SU-DHL-6 (cell line): Measurements from ENCODE around the gene DLG2.

Experiments
- H2AFZ ChIP-seq: fragments of 200-600 bp; sonication (generic); 2 replicates; pipeline ENCODE4 v1.6.1; 2014; ENCODE audit warnings: low read depth, mild to moderate bottlenecking, moderate library complexity, mixed read lengths, antibody characterized with exemption, low read length; ENCODE audit not compliant: severe bottlenecking
- H3F3A ChIP-seq: fragments of 200-600 bp; shearing (Covaris generic); 2 replicates; pipeline ENCODE4 v1.6.0; 2016; ENCODE audit warnings: antibody characterized with exemption, mild to moderate bottlenecking; ENCODE audit not compliant: insufficient read depth
- H3K27ac ChIP-seq: fragments of 200-600 bp; sonication (generic); 2 replicates; pipeline ENCODE4 v1.5.1; 2016; ENCODE audit warnings: low read depth, mild to moderate bottlenecking, low read length, moderate library complexity, mixed read lengths
- H3K27me3 ChIP-seq: fragments of 200-600 bp; sonication (generic), shearing (Covaris generic); 2 replicates; pipeline ENCODE4 v1.6.0; 2014; ENCODE audit warnings: mild to moderate bottlenecking, low read length
- H3K36me3 ChIP-seq: fragments of 200-600 bp; sonication (generic); 2 replicates; pipeline ENCODE4 v1.6.1; 2014; ENCODE audit warnings: mild to moderate bottlenecking, low read length, mixed read lengths
- H3K4me2 ChIP-seq: fragments of 300-600, 200-600 bp; shearing (Covaris generic), sonication (generic); 2 replicates; pipeline ENCODE4 v1.6.0; 2014; ENCODE audit warnings: low read length, low read depth, mild to moderate bottlenecking; ENCODE audit not compliant: poor library complexity, severe bottlenecking
- H3K4me3 ChIP-seq: fragments of 200-600 bp; sonication (generic); 2 replicates; pipeline ENCODE4 v1.5.1; 2014; ENCODE audit warnings: antibody characterized with exemption, low read length, mild to moderate bottlenecking, mixed read lengths; ENCODE audit not compliant: insufficient read depth, poor library complexity, severe bottlenecking
- H3K79me2 ChIP-seq: fragments of 200-600 bp; sonication (generic); 2 replicates; pipeline ENCODE4 v1.6.1; 2014; ENCODE audit warnings: mild to moderate bottlenecking, low read length, moderate library complexity; ENCODE audit not compliant: insufficient read depth
- H3K9ac ChIP-seq: fragments of 200-600 bp; sonication (generic); 2 replicates; pipeline ENCODE4 v1.7.0; 2014; ENCODE audit warnings: mild to moderate bottlenecking, low read length
- H3K9me2 ChIP-seq: fragments of 200-600 bp; sonication (generic); replicated peaks from 2 replicates; pipeline ENCODE4 v1.6.1; 2014; ENCODE audit warnings: low read length; ENCODE audit not compliant: insufficient read depth
- H3K9me3 ChIP-seq: fragments of 200-600 bp; sonication (generic); 2 replicates; pipeline ENCODE4 v1.6.1; 2014; ENCODE audit warnings: low read length, mixed read lengths; ENCODE audit not compliant: insufficient read depth
- H4K20me1 ChIP-seq: fragments of 200-600 bp; sonication (generic); 2 replicates; pipeline ENCODE4 v1.6.1; 2014; ENCODE audit warnings: low read depth, mild to moderate bottlenecking, antibody characterized with exemption, low read length, moderate library complexity, mixed read lengths
- CTCF ChIP-seq: fragments of 200-600 bp; sonication (generic); IDR thresholded peaks from one replicate; pipeline ENCODE4 v1.5.1; 2017; ENCODE audit warnings: antibody characterized with exemption, mild to moderate bottlenecking, low read length, moderate library complexity; ENCODE audit not compliant: insufficient read depth, poor library complexity, severe bottlenecking
- EZH2phosphoT487 ChIP-seq: fragments of 200-600 bp; sonication (generic), shearing (Covaris generic); conservative IDR thresholded peaks from 2 replicates; pipeline ENCODE4 v1.6.1; 2018; ENCODE audit warnings: mild to moderate bottlenecking, antibody characterized with exemption, low read length, moderate library complexity, mixed read lengths

The DLG2 gene

DNA sequence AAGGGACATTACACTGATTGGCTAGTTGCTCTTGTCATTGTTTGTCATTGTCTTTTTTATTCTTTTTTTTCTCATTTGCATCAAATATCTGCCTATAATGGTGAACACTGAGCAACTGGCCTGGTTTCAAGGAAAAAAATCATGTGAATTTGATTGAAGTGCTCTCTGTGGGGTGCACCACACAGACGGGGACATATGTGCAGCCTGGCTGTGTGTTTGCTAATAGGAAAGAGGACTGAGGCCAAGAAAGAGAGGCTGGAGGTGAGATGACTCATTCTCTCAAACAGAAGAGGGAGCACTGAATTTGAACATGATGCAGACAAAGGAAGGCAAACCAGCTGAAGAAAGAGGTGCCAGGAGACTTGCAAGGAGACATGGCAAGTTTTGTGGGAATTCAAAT lies 1656.1 kb downstream of the DLG2 start:
- no peak for TF ChIP-seq EZH2phosphoT487
- no peak for TF ChIP-seq CTCF
- Histone ChIP-seq H3K4me2 (no peak overlapping the region), H3K9ac (no peak overlapping the region), H2AFZ (no peak overlapping the region), H3K9me2 (no peaks in the 10 kb centered on the region), H3K27ac (no peak overlapping the region), H3K4me3 (no peak overlapping the region), H3K9me3 (no peaks in the 10 kb centered on the region), H3K79me2 (no peaks in the 10 kb centered on the region), H3F3A (no peaks in the 10 kb centered on the region), H3K36me3 (no peaks in the 10 kb centered on the region), H4K20me1 (no peaks in the 10 kb centered on the region), H3K27me3 (no peaks in the 10 kb centered on the region)

GRCh38 chr11:83970061-83970671 lies 1657.0 kb downstream of the DLG2 start:
- Histone ChIP-seq H3K27me3 (no peaks in the 10 kb centered on the region), H4K20me1 (no peaks in the 10 kb centered on the region), H3F3A (no peaks in the 10 kb centered on the region), H3K79me2 (no peaks in the 10 kb centered on the region), H3K4me3 (no peak overlapping the region), H2AFZ (no peak overlapping the region), H3K9me3 (no peaks in the 10 kb centered on the region), H3K9me2 (no peaks in the 10 kb centered on the region), H3K27ac (no peak overlapping the region), H3K9ac (no peak overlapping the region), H3K36me3 (no peaks in the 10 kb centered on the region), H3K4me2 (no peak overlapping the region)
- TF ChIP-seq CTCF (no peak), EZH2phosphoT487 (no peak)

GRCh38 chr11:83957038-83957900 lies 1669.9 kb downstream of the DLG2 start:
- Histone ChIP-seq H3F3A (no peaks in the 10 kb centered on the region), H3K27me3 (no peaks in the 10 kb centered on the region), H3K4me2 (no peak overlapping the region)

More at GRCh38 chr11:83957038-83957900, 1669.9 kb downstream of the DLG2 start:
- H3K9me3 ChIP-seq, result no peaks in the 10 kb centered on the region
- no peak overlapping the region for H3K9ac ChIP-seq
- no peaks in the 10 kb centered on the region for H3K36me3 ChIP-seq
- H2AFZ ChIP-seq, result no peak overlapping the region
- H3K4me3 ChIP-seq, result no peak overlapping the region
- no peaks in the 10 kb centered on the region for H3K9me2 ChIP-seq
- no peaks in the 10 kb centered on the region for H4K20me1 ChIP-seq
- H3K27ac ChIP-seq, result no peak overlapping the region
- H3K79me2 ChIP-seq, result no peaks in the 10 kb centered on the region
- no peak for TF ChIP-seq EZH2phosphoT487
- no peak for TF ChIP-seq CTCF
